SK-MEL-5 (cell line): ENCODE results near the gene MINDY1. TPM values are rescaled to one million over a fixed set of nuclear protein-coding genes. Genes with fewer than 3 reads are reported as not detected.

Experiments
- DNase-seq: peaks from one replicate; pipeline ENCODE4 v3.0.0-alpha.2; 2016; ENCODE audit warnings: low read depth, low spot score
- in situ Hi-C: cut with HindIII; loops from 2 replicates; pipeline ENCODE4 v1.10.0; 2016; ENCODE audit warnings: low sequenced_read_pairs, high pct_unique_total_duplicates, low pct_unique_long_range_greater_than_20kb
- total RNA-seq: library from RNA; depleted of rRNA; stranded (reverse); fragments of >200 nt; shearing (Covaris generic); gene quantifications from 2 replicates; pipeline ENCODE4 v1.2.3, GENCODE V29; 2014

MINDY1 gene
- total RNA-seq, 1 experiment from 2014 or later: 13.6 TPM

GRCh38 chr1:150999051-150999674 lies 7.5 kb downstream of the MINDY1 start:
- no peak for DNase-seq
- in situ Hi-C loops: no loop called here

DNA sequence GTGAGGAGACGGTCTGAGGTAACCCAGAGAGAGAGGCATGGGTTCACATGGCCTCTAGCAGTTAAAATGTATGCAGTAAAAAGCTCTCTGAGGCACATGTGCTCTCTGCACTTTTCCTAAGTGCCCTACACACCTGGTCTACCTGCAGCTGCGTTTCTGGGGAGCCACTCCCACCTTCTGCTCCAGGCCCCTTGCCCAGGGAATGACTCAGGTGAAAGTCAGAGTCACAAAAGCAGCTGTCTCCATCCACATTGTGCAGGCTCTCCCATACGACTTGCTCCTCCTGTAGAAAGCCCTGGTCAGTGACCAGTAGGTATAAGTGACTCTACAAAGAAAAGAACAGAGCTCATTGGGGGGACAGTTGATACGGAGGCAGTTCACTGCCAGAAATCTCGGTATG lies 8.8 kb downstream of the MINDY1 start:
- DNase-seq: no peak
- in situ Hi-C loops: no loop called here

DNA sequence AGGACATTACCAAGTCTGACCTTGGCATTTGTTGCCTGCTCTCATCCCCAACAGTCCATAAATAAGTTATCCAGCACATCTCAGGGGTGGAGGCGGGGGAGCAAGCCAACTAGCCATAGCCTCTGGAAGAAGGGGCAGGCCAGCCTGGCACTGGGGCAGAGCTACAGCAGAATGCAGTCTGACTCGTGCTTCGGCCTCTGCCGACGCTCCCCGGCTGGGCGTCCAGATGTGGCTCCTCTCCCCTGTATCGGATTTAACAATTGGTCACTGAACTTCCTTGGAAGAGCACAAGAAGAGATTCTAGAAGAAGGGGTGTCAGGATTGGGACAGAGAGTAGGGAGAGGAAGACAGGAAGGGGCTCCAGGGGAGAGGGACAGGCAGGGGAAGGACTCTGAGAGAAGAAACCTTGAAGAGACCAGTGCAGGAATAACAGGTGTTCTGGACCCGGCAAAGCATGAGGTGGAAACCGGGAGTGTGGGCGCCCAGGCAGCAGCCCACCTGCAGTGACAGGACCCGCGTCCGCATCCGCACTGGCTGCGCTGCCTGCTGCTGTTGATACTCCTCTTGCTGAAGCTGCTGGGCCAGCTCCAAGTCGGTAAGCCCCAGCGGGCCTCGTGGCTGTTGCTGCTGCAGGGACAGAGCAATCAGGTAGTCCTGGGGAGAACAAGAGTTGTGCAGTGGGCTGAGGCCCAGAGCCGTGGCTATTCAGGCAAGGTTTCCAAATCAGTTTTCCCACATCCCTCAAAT lies 9.4 kb downstream of the MINDY1 start:
- in situ Hi-C loops: no loop called here
- no peak for DNase-seq

GRCh38 chr1:150995896-150996295 lies 10.8 kb downstream of the MINDY1 start:
- in situ Hi-C loops: no loop called here
- DNase-seq: peak; percentile 60

- no peak for DNase-seq
- in situ Hi-C loops: no loop called here
These were observed 11.2 kb downstream of the MINDY1 start for GRCh38 chr1:150995460-150995859.

GRCh38 chr1:150994248-150994647 lies 12.5 kb downstream of the MINDY1 start:
- no peak for DNase-seq
- in situ Hi-C loops: no loop called here

DNA sequence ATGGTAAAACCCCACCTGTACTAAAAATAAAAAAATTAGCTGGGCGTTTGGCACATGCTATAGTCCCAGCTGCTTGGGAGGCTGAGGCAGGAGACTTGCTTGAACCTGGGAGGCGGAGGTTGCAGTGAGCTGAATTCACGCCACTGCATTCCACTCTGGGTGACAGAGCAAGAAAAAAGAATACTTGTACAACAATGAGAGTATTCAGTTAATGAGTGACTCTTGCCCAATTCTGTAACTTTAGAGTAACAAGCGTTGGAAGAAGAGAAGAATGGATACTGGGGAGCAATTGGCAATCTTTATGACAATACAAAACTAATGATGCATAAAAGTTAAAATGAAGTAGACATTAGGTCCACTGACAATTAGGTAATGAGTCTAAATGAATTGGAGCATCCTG lies 14.1 kb downstream of the MINDY1 start:
- no peak for DNase-seq
- in situ Hi-C loops: no loop called here

DNA sequence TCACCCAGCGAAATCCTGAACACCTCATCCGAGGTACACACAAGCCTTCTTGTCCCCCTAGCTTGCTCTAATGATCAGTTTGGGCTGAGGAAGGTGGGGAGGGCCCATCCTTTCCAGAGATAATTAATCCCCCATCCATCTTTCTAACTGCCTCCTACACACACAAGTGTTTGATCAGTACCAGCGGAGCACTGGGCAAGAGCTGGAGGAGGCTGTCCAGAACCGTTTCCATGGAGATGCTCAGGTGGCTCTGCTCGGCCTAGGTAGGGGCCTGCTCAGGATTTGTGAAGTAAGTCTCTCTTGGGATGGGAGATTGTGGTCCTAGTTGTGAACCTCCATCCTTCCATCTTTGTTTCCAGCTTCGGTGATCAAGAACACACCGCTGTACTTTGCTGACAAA lies 18.8 kb downstream of the MINDY1 start:
- no peak for DNase-seq
- in situ Hi-C loops: no loop called here

- in situ Hi-C loops: no loop called here
- no peak for DNase-seq
These were observed 21.4 kb downstream of the MINDY1 start for GRCh38 chr1:150985179-150985825.

- in situ Hi-C loops: no loop called here
These were observed 24.6 kb downstream of the MINDY1 start, which contains the start of gene ANXA9 for GRCh38 chr1:150981805-150982712. TSS of gene ANXA9 (plus strand) at chr1:150982292. CDS start at chr1:150983106, 814 bp downstream.

GRCh38 chr1:150981177-150981804 lies 25.4 kb downstream of the MINDY1 start:
- in situ Hi-C loops: no loop called here
- peak; percentile 36 for DNase-seq

More at GRCh38 chr1:150981805-150982712, 24.6 kb downstream of the MINDY1 start, which contains the start of gene ANXA9:
- no peak for DNase-seq

DNA sequence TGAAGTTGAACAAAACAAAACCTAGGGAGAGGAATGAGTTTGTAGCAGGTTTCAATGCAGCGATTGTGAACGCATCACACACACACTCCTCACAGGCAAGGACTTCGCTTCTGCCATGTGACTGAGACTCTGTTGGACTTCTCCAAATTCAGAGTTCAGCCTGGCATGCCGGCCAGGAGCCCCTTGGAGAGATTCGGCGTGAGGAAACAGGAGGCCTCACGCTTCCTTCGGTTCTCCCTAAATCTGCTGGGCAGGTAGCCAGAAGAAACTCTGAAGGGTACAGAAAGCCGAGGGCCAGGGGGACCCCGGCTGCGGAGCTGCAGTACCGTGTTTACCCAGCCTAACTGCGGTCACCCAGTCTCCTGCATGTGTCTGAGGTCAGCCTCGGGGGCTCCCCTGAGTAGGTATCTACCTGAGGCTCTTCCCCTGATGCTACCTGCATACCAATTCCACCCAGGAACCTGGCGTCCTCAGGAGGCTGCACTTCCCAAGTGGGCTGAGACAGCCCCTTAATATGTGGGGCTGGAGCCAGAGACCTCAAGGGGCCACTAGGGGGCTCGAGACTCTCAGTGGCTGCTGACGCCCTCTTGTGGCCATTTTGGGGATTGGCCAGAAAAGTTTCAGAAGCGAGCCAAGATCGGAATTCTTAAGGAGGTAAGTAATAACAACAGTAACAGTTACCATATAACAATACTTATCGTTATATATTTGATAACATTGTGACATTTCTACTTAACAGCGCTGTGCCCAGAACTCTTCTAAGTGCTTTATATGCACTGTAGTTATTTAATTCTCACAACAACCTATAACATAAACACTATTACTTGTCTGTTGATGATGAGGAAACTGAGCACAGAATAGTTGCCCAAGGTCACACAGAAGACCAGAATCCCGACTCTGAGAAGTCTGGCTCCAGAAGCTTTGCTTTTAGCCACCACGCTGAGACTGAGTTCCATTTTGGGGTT lies 27.3 kb downstream of the MINDY1 start:
- peak; percentile 95 for DNase-seq
- in situ Hi-C loops: no loop called here

DNA sequence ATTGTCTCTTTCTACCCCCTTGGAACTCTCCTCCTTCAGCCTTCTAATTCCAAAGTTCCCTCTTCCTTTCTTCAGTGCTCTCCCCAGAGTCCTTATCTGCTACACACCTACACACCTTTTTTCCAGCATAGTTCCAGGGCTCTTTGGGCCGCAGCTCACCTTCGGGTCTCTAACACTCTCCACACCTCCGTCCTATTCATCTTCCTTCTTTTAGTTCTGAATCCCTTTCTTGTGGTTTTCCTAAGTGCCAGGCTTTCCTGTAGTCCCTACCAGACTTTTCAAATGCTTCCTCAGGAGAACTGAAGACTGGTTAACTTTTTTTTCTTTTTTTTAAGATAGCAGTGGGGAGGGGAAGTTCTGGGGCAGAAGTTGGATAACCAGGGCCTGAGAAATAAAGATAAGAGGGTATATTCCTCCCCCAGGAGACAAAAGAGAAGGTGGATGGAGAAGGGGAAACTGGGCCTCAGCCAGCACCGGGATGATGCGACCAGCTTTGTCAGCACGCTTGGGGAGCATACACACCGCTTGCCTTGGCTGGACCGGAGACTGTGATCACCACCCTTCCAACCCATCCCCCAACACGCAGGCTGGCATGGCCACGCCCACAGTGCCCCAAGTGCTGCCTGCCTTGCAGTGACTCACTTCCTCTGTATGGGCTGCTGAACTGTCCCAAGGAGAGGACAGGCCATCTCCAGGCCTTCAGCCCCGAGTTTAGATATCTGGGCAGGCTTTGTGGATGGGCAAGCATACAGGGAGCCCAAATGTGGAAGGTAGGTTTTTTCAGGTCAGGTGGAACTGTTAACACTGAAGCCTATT lies 29.6 kb downstream of the MINDY1 start:
- in situ Hi-C loops: no loop called here
- peak; percentile 84 for DNase-seq

- no peak for DNase-seq
- in situ Hi-C loops: no loop called here
These were observed 30.3 kb downstream of the MINDY1 start for GRCh38 chr1:150976401-150976821.
